Neural progenitor cell (in vitro differentiated cells): ENCODE results near the gene PURA. TPM values are rescaled to one million over a fixed set of nuclear protein-coding genes. Genes with fewer than 3 reads are reported as not detected.
A peak's percentile ranks its signal among the peaks of the same experiment; 100 is the strongest.

Experiments
- DNase-seq: peaks from one replicate; pipeline ENCODE4 v3.0.0-alpha.2; 2016; ENCODE audit warnings: low spot score
- H2AFZ ChIP-seq: fragments of 200-600 bp; sonication (generic); replicated peaks from 2 replicates; pipeline ENCODE4 v1.6.1; 2016; ENCODE audit warnings: antibody characterized with exemption
- H3F3A ChIP-seq: fragments of 200-600 bp; sonication (generic); 2 replicates; pipeline ENCODE4 v1.6.1; 2016; ENCODE audit warnings: antibody characterized with exemption, low read depth
- H3K27ac ChIP-seq: fragments of 200-600 bp; sonication (generic); 2 replicates; pipeline ENCODE4 v1.5.1; 2016; ENCODE audit warnings: mild to moderate bottlenecking
- H3K27me3 ChIP-seq: fragments of 200-600 bp; sonication (generic); 2 replicates; pipeline ENCODE4 v1.6.1; 2016; ENCODE audit warnings: mild to moderate bottlenecking, moderate library complexity
- H3K36me3 ChIP-seq: fragments of 200-600 bp; sonication (generic); 2 replicates; pipeline ENCODE4 v1.5.1; 2016
- H3K4me1 ChIP-seq: fragments of 200-600 bp; sonication (generic); 2 replicates; pipeline ENCODE4 v1.6.1; 2016; ENCODE audit warnings: mixed run types
- H3K4me2 ChIP-seq: fragments of 200-600 bp; sonication (generic); 2 replicates; pipeline ENCODE4 v1.6.1; 2016
- H3K4me3 ChIP-seq: fragments of 200-600 bp; sonication (generic); 2 replicates; pipeline ENCODE4 v1.5.1; 2016
- H3K79me2 ChIP-seq: fragments of 200-600 bp; sonication (generic); 2 replicates; pipeline ENCODE4 v1.6.1; 2016; ENCODE audit warnings: low read depth
- H3K9ac ChIP-seq: fragments of 200-600 bp; sonication (generic); 2 replicates; pipeline ENCODE4 v1.6.1; 2016
- H3K9me3 ChIP-seq: fragments of 200-600 bp; sonication (generic); 2 replicates; pipeline ENCODE4 v1.5.1; 2016; ENCODE audit warnings: low read depth
- H4K20me1 ChIP-seq: fragments of 200-600 bp; sonication (generic); 2 replicates; pipeline ENCODE4 v1.6.1; 2016; ENCODE audit warnings: low read depth
- H3K27ac Mint-ChIP-seq: 3 replicates; pipeline ENCODE4 v1.8.0; 2021; ENCODE audit warnings: mixed read lengths
- H3K27me3 Mint-ChIP-seq: 2 replicates; pipeline ENCODE4 v1.8.0; 2022; ENCODE audit warnings: low read depth, mild to moderate bottlenecking, inconsistent platforms, moderate library complexity, mixed read lengths; ENCODE audit not compliant: insufficient read depth
- H3K36me3 Mint-ChIP-seq: 3 replicates; pipeline ENCODE4 v1.8.0; 2021; ENCODE audit warnings: mixed read lengths
- H3K4me1 Mint-ChIP-seq: 3 replicates; pipeline ENCODE4 v1.8.0; 2021; ENCODE audit warnings: mixed read lengths
- H3K4me3 Mint-ChIP-seq: 3 replicates; pipeline ENCODE4 v1.8.0; 2021; ENCODE audit warnings: mild to moderate bottlenecking, moderate library complexity, mixed read lengths
- H3K9me3 Mint-ChIP-seq: 3 replicates; pipeline ENCODE4 v1.8.0; 2020; ENCODE audit warnings: mixed read lengths
- EZH2 ChIP-seq: fragments of 200-600 bp; sonication (generic); IDR thresholded peaks from 2 replicates; pipeline ENCODE4 v1.6.1; 2017; ENCODE audit warnings: antibody characterized with exemption, mild to moderate bottlenecking, moderate library complexity
- EZH2phosphoT487 ChIP-seq: fragments of 200-600 bp; sonication (generic); IDR thresholded peaks from 2 replicates; pipeline ENCODE4 v1.6.1; 2017; ENCODE audit warnings: antibody characterized with exemption
- total RNA-seq: library from RNA; depleted of rRNA; stranded (reverse); fragments of >200 nt; gene quantifications from 2 replicates; pipeline ENCODE4 v1.2.3, GENCODE V29; 2015; ENCODE audit warnings: low replicate concordance
- TF ChIP-seq, protein P1 (sequence below): fragments of 200-600 bp; sonication (generic); IDR thresholded peaks from 2 replicates; pipeline ENCODE4 v1.5.1; 2017; ENCODE audit warnings: antibody characterized with exemption, mild to moderate bottlenecking

Gene PURA
- total RNA-seq, 1 donor from 2014 or later = 2.6 TPM

GRCh38 chr5:140109759-140110645 is 3.9 kb upstream of the PURA start:
- Mint-ChIP-seq H3K27ac (no peak overlapping the region), H3K4me3 (no peak overlapping the region), H3K36me3 (no peaks in the 10 kb centered on the region), H3K9me3 (no peaks in the 10 kb centered on the region), H3K27me3 (peaks cover 51% of the 10 kb centered on the region), H3K4me1 (peaks cover 33% of the 10 kb centered on the region)
- H3F3A ChIP-seq = peaks cover 81% of the 10 kb centered on the region
- H3K4me1 ChIP-seq = peaks cover 18% of the 10 kb centered on the region
- no peak overlapping the region for H3K9ac ChIP-seq
- no peak for DNase-seq
- peaks cover 46% of the 10 kb centered on the region for H4K20me1 ChIP-seq
- no peak overlapping the region for H3K4me3 ChIP-seq
- no peak overlapping the region for H3K4me2 ChIP-seq
- peaks cover 94% of the 10 kb centered on the region for H3K27me3 ChIP-seq
- H3K9me3 ChIP-seq = no peaks in the 10 kb centered on the region
- no peak overlapping the region for H2AFZ ChIP-seq
- no peaks in the 10 kb centered on the region for H3K79me2 ChIP-seq
- TF ChIP-seq EZH2 = no peak
- TF ChIP-seq EZH2phosphoT487 = no peak
- TF ChIP-seq, protein P1, sequence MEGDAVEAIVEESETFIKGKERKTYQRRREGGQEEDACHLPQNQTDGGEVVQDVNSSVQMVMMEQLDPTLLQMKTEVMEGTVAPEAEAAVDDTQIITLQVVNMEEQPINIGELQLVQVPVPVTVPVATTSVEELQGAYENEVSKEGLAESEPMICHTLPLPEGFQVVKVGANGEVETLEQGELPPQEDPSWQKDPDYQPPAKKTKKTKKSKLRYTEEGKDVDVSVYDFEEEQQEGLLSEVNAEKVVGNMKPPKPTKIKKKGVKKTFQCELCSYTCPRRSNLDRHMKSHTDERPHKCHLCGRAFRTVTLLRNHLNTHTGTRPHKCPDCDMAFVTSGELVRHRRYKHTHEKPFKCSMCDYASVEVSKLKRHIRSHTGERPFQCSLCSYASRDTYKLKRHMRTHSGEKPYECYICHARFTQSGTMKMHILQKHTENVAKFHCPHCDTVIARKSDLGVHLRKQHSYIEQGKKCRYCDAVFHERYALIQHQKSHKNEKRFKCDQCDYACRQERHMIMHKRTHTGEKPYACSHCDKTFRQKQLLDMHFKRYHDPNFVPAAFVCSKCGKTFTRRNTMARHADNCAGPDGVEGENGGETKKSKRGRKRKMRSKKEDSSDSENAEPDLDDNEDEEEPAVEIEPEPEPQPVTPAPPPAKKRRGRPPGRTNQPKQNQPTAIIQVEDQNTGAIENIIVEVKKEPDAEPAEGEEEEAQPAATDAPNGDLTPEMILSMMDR = no peak
- no peaks in the 10 kb centered on the region for H3K36me3 ChIP-seq
- no peak overlapping the region for H3K27ac ChIP-seq

GRCh38 chr5:140110646-140110957 is 3.3 kb upstream of the PURA start:
- H3K27me3 ChIP-seq = peaks cover 94% of the 10 kb centered on the region

DNA sequence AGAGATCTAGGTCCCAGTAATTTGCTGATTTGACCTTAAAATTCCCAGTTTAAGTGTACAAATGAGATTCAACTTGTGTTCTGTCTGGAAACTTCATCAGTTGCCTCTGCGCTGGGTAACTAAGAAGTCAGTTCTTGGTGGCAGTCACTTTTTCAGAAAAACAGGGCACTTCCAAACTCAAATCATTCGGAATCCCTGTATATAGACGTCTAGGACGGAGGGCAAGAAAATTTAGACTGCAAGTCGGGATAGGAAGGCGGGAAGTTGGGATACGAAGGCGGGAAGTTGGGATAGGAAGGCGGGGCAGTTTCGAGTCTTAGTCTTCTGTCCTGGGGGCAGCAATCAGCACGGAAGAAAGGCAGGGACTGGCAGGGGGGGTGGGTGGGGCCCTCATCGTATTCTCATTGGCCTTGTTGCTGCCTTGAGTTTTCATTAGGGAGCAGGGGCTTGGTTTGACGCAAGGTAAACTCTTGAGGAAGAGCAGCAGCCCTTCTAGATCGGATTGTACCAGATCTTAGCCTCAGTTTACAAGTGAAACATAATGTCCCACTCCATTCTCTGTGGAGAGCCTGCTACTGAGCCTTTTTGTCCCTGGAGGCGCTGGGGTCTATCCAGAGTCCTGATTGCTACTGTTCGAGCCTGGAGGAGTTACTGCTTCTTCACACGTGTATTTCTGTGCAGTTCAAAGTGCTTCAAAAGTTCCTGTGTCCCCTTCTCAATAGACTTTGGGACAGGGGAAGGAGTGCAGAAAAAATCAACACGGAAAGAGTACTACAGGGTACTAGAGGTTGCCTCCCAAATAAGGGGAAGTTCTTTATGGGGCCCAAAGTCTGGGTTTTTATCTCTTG is 2.7 kb upstream of the PURA start:
- Histone ChIP-seq H3K27ac (no peak overlapping the region), H3K4me3 (no peak overlapping the region), H3K79me2 (peaks cover 8% of the 10 kb centered on the region), H2AFZ (no peak overlapping the region), H3K4me2 (no peak overlapping the region), H3K9ac (no peak overlapping the region), H3K9me3 (no peaks in the 10 kb centered on the region), H3K27me3 (peaks cover 94% of the 10 kb centered on the region), H3K4me1 (peaks cover 21% of the 10 kb centered on the region), H3K36me3 (no peaks in the 10 kb centered on the region), H4K20me1 (peaks cover 57% of the 10 kb centered on the region), H3F3A (peaks cover 78% of the 10 kb centered on the region)
- Mint-ChIP-seq H3K27me3 (peaks cover 48% of the 10 kb centered on the region), H3K4me1 (peaks cover 39% of the 10 kb centered on the region), H3K9me3 (no peaks in the 10 kb centered on the region), H3K4me3 (no peak overlapping the region), H3K36me3 (no peaks in the 10 kb centered on the region), H3K27ac (no peak overlapping the region)
- DNase-seq = peak; percentile 49
- TF ChIP-seq, protein P1 = no peak
- TF ChIP-seq EZH2 = peak; percentile 65
- TF ChIP-seq EZH2phosphoT487 = peak; percentile 77

More at GRCh38 chr5:140110646-140110957, 3.3 kb upstream of the PURA start:
- no peak overlapping the region for H3K27ac ChIP-seq
- Mint-ChIP-seq H3K36me3 (no peaks in the 10 kb centered on the region), H3K4me3 (no peak overlapping the region), H3K27ac (no peak overlapping the region), H3K4me1 (peaks cover 37% of the 10 kb centered on the region), H3K9me3 (no peaks in the 10 kb centered on the region), H3K27me3 (peaks cover 48% of the 10 kb centered on the region)
- H4K20me1 ChIP-seq = peaks cover 50% of the 10 kb centered on the region
- H3K36me3 ChIP-seq = no peaks in the 10 kb centered on the region
- TF ChIP-seq, protein P1 = no peak
- TF ChIP-seq EZH2 = no peak
- TF ChIP-seq EZH2phosphoT487 = no peak
- no peak overlapping the region for H3K9ac ChIP-seq
- H2AFZ ChIP-seq = no peak overlapping the region
- no peak overlapping the region for H3K4me3 ChIP-seq
- H3K79me2 ChIP-seq = peaks cover 1% of the 10 kb centered on the region
- no peak for DNase-seq
- no peaks in the 10 kb centered on the region for H3K9me3 ChIP-seq
- peaks cover 81% of the 10 kb centered on the region for H3F3A ChIP-seq
- no peak overlapping the region for H3K4me2 ChIP-seq
- peaks cover 21% of the 10 kb centered on the region for H3K4me1 ChIP-seq
